Activated CD8-positive, alpha-beta T cell treated with anti-CD3 and anti-CD28 coated beads for 36 hours (primary cell): ENCODE measurements around the gene PRKCSH. TPM values are rescaled to one million over a fixed set of nuclear protein-coding genes. Genes with fewer than 3 reads are reported as not detected.
A peak's percentile ranks its signal among the peaks of the same experiment; 100 is the strongest.
"Not testable (repeated sequence)": the region's sequence is repeated elsewhere in the genome, so short reads cannot be mapped to it uniquely, and the experiment has no call there.

Experiments used
- ATAC-seq: fragments of 200-7000 bp; cut with Tn5 transposase; one replicate; pipeline ENCODE4 v1.10.0; 2021; ENCODE audit warnings: mild to moderate bottlenecking, moderate library complexity
- CTCF ChIA-PET: fragments of 350-600 bp; sonication (Branson Sonifier 250); formaldehyde crosslinking; loops from one replicate; lab custom pipeline; 2021; ENCODE audit warnings: antibody characterized with exemption; lab: Charles Lee
- POLR2A ChIA-PET: fragments of 350-600 bp; sonication (Branson Sonifier 250); formaldehyde crosslinking; loops from one replicate; lab custom pipeline; 2021; ENCODE audit warnings: antibody characterized with exemption; lab: Charles Lee
- DNase-seq: peaks from one replicate; pipeline ENCODE4 v3.0.0-alpha.2; 2020
- H3K27ac Mint-ChIP-seq: one replicate; pipeline ENCODE4 v1.8.0; 2021; ENCODE audit warnings: mild to moderate bottlenecking, mixed read lengths
- H3K27me3 Mint-ChIP-seq: one replicate; pipeline ENCODE4 v1.8.0; 2021; ENCODE audit warnings: mixed read lengths
- H3K36me3 Mint-ChIP-seq: one replicate; pipeline ENCODE4 v1.8.0; 2021; ENCODE audit warnings: low read depth, mixed read lengths
- H3K4me1 Mint-ChIP-seq: one replicate; pipeline ENCODE4 v1.8.0; 2021; ENCODE audit warnings: low read depth, mixed read lengths
- H3K4me3 Mint-ChIP-seq: one replicate; pipeline ENCODE4 v1.8.0; 2021; ENCODE audit warnings: mild to moderate bottlenecking, moderate library complexity, mixed read lengths
- H3K9me3 Mint-ChIP-seq: one replicate; pipeline ENCODE4 v1.8.0; 2021; ENCODE audit warnings: mixed read lengths
- CTCF ChIP-seq: fragments of 200-600 bp; IDR thresholded peaks from one replicate; pipeline ENCODE4 v1.8.0; 2022; ENCODE audit warnings: antibody characterized with exemption, mild to moderate bottlenecking
- intact Hi-C: fragments of 100-400 bp; cut with micrococcal nuclease; formaldehyde crosslinking; loops from one replicate; pipeline ENCODE4 v1.10.0; 2022
- total RNA-seq, 2 experiments: library from RNA; stranded (reverse); gene quantifications; one replicate each; pipeline ENCODE4 v1.2.3, GENCODE V29; 2021

PRKCSH gene
- total RNA-seq, 2 experiments from 2014 or later = 207 to 211 TPM

DNA sequence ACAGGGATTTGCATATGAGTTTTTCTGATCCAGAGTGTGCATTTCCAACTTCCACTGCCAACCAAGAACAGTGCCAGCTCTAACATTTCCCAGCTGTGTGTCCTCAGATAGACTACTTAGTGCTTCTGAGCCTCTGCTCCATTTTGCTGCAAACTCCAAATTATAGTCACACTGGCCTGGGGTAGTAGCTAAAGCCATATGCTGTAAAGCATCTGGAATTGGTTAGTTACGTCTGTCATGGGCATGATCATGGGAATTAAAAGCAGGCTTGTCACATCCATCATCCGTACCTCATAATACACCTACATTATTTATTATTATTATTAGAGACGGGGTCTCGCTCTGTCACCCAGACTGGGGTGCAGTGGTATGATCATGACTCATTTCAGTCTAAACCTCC is 38.3 kb downstream of the PRKCSH start:
- POLR2A ChIA-PET = interaction anchor here (0.6 kb wide), 1 partner anchor 146 kb away, joined by 3 read pairs; no protein-coding TSS in a partner anchor
- intact Hi-C loops = loop anchor here (10.0 kb wide), 1 partner anchor 179 kb away; the partner anchor contains the start of gene TSPAN16
- no peak overlapping the region for H3K4me3 Mint-ChIP-seq
- no peaks in the 10 kb centered on the region for H3K4me1 Mint-ChIP-seq
- CTCF ChIA-PET = interaction anchor here (0.9 to 1.3 kb wide), 2 partner anchors 9 to 93 kb away, joined by 3 read pairs; no protein-coding TSS in a partner anchor
- peaks cover 14% of the 10 kb centered on the region for H3K27me3 Mint-ChIP-seq
- TF ChIP-seq CTCF = no peak
- H3K9me3 Mint-ChIP-seq = no peaks in the 10 kb centered on the region
- ATAC-seq (no peak), DNase-seq (no peak)
- H3K36me3 Mint-ChIP-seq = no peaks in the 10 kb centered on the region
- H3K27ac Mint-ChIP-seq = no peak overlapping the region

- H3K9me3 Mint-ChIP-seq = not testable (repeated sequence)
These were observed 39.9 kb downstream of the PRKCSH start for GRCh38 chr19:11475343-11475742.

GRCh38 chr19:11475861-11476260 is 40.4 kb downstream of the PRKCSH start:
- H3K36me3 Mint-ChIP-seq = no peaks in the 10 kb centered on the region
- no peak for ATAC-seq
- no peak overlapping the region for H3K4me3 Mint-ChIP-seq
- DNase-seq = no peak
- H3K4me1 Mint-ChIP-seq = peaks cover 4% of the 10 kb centered on the region
- no peak for TF ChIP-seq CTCF
- ChIA-PET POLR2A (no interaction called here), CTCF (interaction anchor here (0.6 kb wide), 1 partner anchor 60 kb away, joined by 3 read pairs; no protein-coding TSS in a partner anchor)
- peaks cover 18% of the 10 kb centered on the region for H3K27me3 Mint-ChIP-seq
- H3K27ac Mint-ChIP-seq = no peak overlapping the region
- intact Hi-C loops = loop anchor here (10.0 kb wide), 1 partner anchor 181 kb away; the partner anchor contains the start of gene TSPAN16
- no peaks in the 10 kb centered on the region for H3K9me3 Mint-ChIP-seq

More at GRCh38 chr19:11475343-11475742, 39.9 kb downstream of the PRKCSH start:
- H3K4me3 Mint-ChIP-seq, H3K4me1 Mint-ChIP-seq, ATAC-seq, DNase-seq, CTCF ChIA-PET, H3K27ac Mint-ChIP-seq, H3K36me3 Mint-ChIP-seq: not testable (repeated sequence)
- peaks cover 19% of the 10 kb centered on the region for H3K27me3 Mint-ChIP-seq
- intact Hi-C loops = loop anchor here (10.0 kb wide), 1 partner anchor 181 kb away; the partner anchor contains the start of gene TSPAN16
- POLR2A ChIA-PET = interaction anchor here (0.6 kb wide), 1 partner anchor 160 kb away, joined by 3 read pairs; no protein-coding TSS in a partner anchor

GRCh38 chr19:11478167-11479089 is 43.0 kb downstream of the PRKCSH start:
- DNase-seq (no peak), ATAC-seq (no peak)
- ChIA-PET POLR2A (no interaction called here), CTCF (no interaction called here)
- H3K27ac Mint-ChIP-seq = no peak overlapping the region
- peaks cover 18% of the 10 kb centered on the region for H3K4me1 Mint-ChIP-seq
- peaks cover 26% of the 10 kb centered on the region for H3K27me3 Mint-ChIP-seq
- peaks cover 3% of the 10 kb centered on the region for H3K36me3 Mint-ChIP-seq
- H3K4me3 Mint-ChIP-seq = no peak overlapping the region
- intact Hi-C loops = loop anchor here (10.0 kb wide), 1 partner anchor 184 kb away; the partner anchor contains the start of gene TSPAN16
- H3K9me3 Mint-ChIP-seq = no peaks in the 10 kb centered on the region
- TF ChIP-seq CTCF = no peak

DNA sequence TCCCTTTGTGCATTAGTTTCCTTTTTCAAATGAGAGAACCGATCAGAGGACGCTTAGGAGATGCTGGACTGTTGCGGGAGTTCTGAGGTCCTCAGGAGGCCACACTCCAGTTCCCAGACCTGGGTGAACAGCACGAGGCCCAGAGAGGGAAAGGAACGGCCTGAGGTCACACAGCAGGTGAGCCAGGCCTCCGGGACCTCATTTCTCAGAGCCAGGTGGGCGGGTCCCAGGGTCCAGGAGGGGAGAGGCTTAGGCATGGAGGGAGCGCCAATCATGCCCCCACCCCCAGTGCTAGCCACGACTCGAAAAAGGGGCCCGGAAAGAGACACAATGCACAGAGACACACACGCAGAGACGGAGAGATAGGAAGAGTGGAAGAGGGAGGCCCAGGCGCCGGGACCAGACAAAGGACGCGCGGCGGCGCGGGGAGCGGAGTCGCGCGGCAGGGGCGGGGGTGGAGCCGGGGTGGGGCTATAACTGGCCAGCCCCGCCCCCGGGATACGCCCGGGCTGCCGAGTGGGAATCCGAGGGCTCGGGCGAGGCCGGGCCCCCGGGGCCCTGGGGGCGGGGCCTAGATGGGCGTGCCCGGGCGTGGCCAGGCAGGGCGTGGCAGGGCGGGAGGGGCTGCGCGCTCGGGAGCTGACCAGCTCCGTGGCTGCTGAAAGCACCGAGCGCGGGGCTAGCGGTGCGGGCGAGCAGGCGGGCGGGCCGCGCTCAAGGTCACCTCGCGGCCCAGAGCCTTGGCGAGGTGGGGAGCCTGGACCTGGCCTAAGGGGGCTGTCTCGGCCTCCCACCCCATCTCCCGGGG is 43.9 kb downstream of the PRKCSH start:
- intact Hi-C loops = loop anchor here (10.0 kb wide), 1 partner anchor 184 kb away; the partner anchor contains the start of gene TSPAN16
- Mint-ChIP-seq H3K9me3 (no peaks in the 10 kb centered on the region), H3K36me3 (peaks cover 6% of the 10 kb centered on the region), H3K4me3 (no peak overlapping the region), H3K4me1 (peaks cover 18% of the 10 kb centered on the region), H3K27ac (no peak overlapping the region), H3K27me3 (peaks cover 26% of the 10 kb centered on the region)
- ChIA-PET CTCF (no interaction called here), POLR2A (interaction anchor here (0.7 kb wide), 1 partner anchor 255 kb away, joined by 3 read pairs; no protein-coding TSS in a partner anchor)
- no peak for TF ChIP-seq CTCF
- DNase-seq (peak; percentile 32), ATAC-seq (no peak)
